NCI-H2107 treated with DMSO at 0.1 percent for 48 hours (cell line): Measurements from ENCODE around the gene TBC1D30.

Source experiments
- DNase-seq: peaks from one replicate; lab custom pipeline; 2025; ENCODE audit not compliant: unreplicated experiment; lab: John Stamatoyannopoulos, UW

Gene TBC1D30

GRCh38 chr12:64903479-64904152 lies 79.2 kb downstream of the TBC1D30 start:
- no peak for DNase-seq

GRCh38 chr12:64907097-64907496 lies 82.7 kb downstream of the TBC1D30 start:
- DNase-seq, result no peak

GRCh38 chr12:64909124-64909523 lies 84.7 kb downstream of the TBC1D30 start:
- no peak for DNase-seq

GRCh38 chr12:64911081-64911480 lies 86.6 kb downstream of the TBC1D30 start:
- no peak for DNase-seq

GRCh38 chr12:64911912-64912311 lies 87.5 kb downstream of the TBC1D30 start:
- no peak for DNase-seq

- DNase-seq, result no peak
Observed at GRCh38 chr12:64912516-64913255, 88.2 kb downstream of the TBC1D30 start.

- DNase-seq, result no peak
Observed at GRCh38 chr12:64915242-64915641, 90.8 kb downstream of the TBC1D30 start.

- no peak for DNase-seq
Observed at GRCh38 chr12:64916411-64917261, 92.2 kb downstream of the TBC1D30 start.

GRCh38 chr12:64918344-64918743 lies 93.9 kb downstream of the TBC1D30 start:
- DNase-seq, result no peak

GRCh38 chr12:64918801-64919200 lies 94.4 kb downstream of the TBC1D30 start:
- no peak for DNase-seq

- DNase-seq, result no peak
Observed at GRCh38 chr12:64922853-64923252, 98.4 kb downstream of the TBC1D30 start.

- DNase-seq, result no peak
Observed at GRCh38 chr12:64923536-64923935, 99.1 kb downstream of the TBC1D30 start.
